HCT116 (cell line): ENCODE data around the gene MAP2K4. TPM values are rescaled to one million over a fixed set of nuclear protein-coding genes. Genes with fewer than 3 reads are reported as not detected.

ENCODE experiments used
- ATAC-seq: fragments of 200-7000 bp; cut with Tn5 transposase; 2 replicates; pipeline ENCODE4 v1.9.1; 2020; ENCODE audit warnings: mild to moderate bottlenecking, moderate library complexity
- BruUV-seq: library from RNA; stranded (reverse); fragments of 400-500 nt; replicated peaks from 2 replicates; lab custom pipeline; 2021; lab: Mats Ljungman, UMichigan
- CTCF ChIA-PET: fragments of 300-600 bp; sonication (Branson Sonifier 250); formaldehyde crosslinking; loops from one replicate; lab custom pipeline; 2021; ENCODE audit warnings: antibody characterized with exemption; lab: Charles Lee
- POLR2A ChIA-PET: fragments of 300-600, 350-600 bp; sonication (Branson Sonifier 250); formaldehyde crosslinking; loops from one replicate; lab custom pipeline; 2021; ENCODE audit warnings: antibody characterized with exemption; lab: Charles Lee
- RAD21 ChIA-PET, 2 experiments: fragments of 300-600 bp; sonication (Branson Sonifier 250); formaldehyde crosslinking; loops; one replicate each; lab custom pipeline; 2023; ENCODE audit warnings: low total read pairs in 2 of 2; ENCODE audit not compliant: uncharacterized antibody in 2 of 2, unreplicated experiment in 2 of 2, low non-redundant PET in 1 of 2; lab: Charles Lee
- DNase-seq: peaks from one replicate; pipeline ENCODE4 v3.0.0-alpha.2; 2010; ENCODE audit warnings: low read depth, low spot score
- H2AFZ ChIP-seq: fragments of 200-600 bp; shearing (Covaris generic), sonication (generic); 2 replicates; pipeline ENCODE4 v1.6.1; 2017; ENCODE audit warnings: low read depth, mixed run types, mixed read lengths, antibody characterized with exemption, low read length; ENCODE audit not compliant: poor library complexity, severe bottlenecking
- H3K27ac ChIP-seq: 2 replicates; pipeline ENCODE4 v1.5.1; 2012; ENCODE audit warnings: low read depth, low read length
- H3K27me3 ChIP-seq: fragments of 200-600 bp; sonication (generic); 2 replicates; pipeline ENCODE4 v1.6.1; 2016; ENCODE audit warnings: mixed run types, low read length, mixed read lengths; ENCODE audit not compliant: insufficient read depth
- H3K36me3 ChIP-seq, 2 experiments: fragments of 200-500 bp in 1 of 2; fragments of 200-600 bp in 1 of 2; sonication (Bioruptor generic) in 1 of 2; sonication (generic) in 1 of 2; 2 replicates each; pipeline versions ENCODE4 v1.5.1 to v1.6.1; 2014 to 2016; ENCODE audit warnings: low read length in 2 of 2, inconsistent platforms in 1 of 2, mixed read lengths in 1 of 2, mixed run types in 1 of 2; ENCODE audit not compliant: insufficient read depth in 2 of 2, control insufficient read depth in 1 of 2
- H3K4me1 ChIP-seq, 2 experiments: fragments of 200-600 bp in 1 of 2; sonication (generic) in 1 of 2; 2 replicates each; pipeline versions ENCODE4 v1.5.1 to v1.6.1; 2012 to 2017; ENCODE audit warnings: low read length in 2 of 2, inconsistent platforms in 1 of 2, mild to moderate bottlenecking in 1 of 2, mixed read lengths in 1 of 2, mixed run types in 1 of 2, moderate library complexity in 1 of 2; ENCODE audit not compliant: insufficient read depth in 2 of 2, control insufficient read depth in 1 of 2
- H3K4me2 ChIP-seq: fragments of 200-600 bp; sonication (generic); 2 replicates; pipeline ENCODE4 v1.6.1; 2017; ENCODE audit warnings: mixed run types, low read length, mixed read lengths
- H3K4me3 ChIP-seq, 2 experiments: fragments of 200-600 bp in 1 of 2; sonication (generic) in 1 of 2; replicated peaks in 1 of 2; 2 replicates each; pipeline ENCODE4 v1.5.1; 2011 to 2016; ENCODE audit warnings: low read length in 2 of 2, control low read depth in 1 of 2, low read depth in 1 of 2, mild to moderate bottlenecking in 1 of 2, mixed read lengths in 1 of 2, mixed run types in 1 of 2
- H3K79me2 ChIP-seq: fragments of 200-600 bp; sonication (generic); 2 replicates; pipeline ENCODE4 v1.6.1; 2017; ENCODE audit warnings: mild to moderate bottlenecking, mixed run types, low read length, moderate library complexity, mixed read lengths; ENCODE audit not compliant: insufficient read depth
- H3K9ac ChIP-seq: fragments of 200-600 bp; sonication (generic); 2 replicates; pipeline ENCODE4 v1.6.1; 2016; ENCODE audit warnings: low read length, mixed read lengths
- H3K9me2 ChIP-seq: fragments of 200-600 bp; sonication (generic), shearing (Covaris generic); 2 replicates; pipeline ENCODE4 v1.6.1; 2017; ENCODE audit warnings: mixed run types, mild to moderate bottlenecking, moderate library complexity; ENCODE audit not compliant: insufficient read depth
- H3K9me3 ChIP-seq, 2 experiments: fragments of 200-500 bp in 1 of 2; fragments of 200-600 bp in 1 of 2; sonication (Bioruptor generic) in 1 of 2; sonication (generic) in 1 of 2; 2 replicates each; pipeline ENCODE4 v1.6.1; 2014 to 2017; ENCODE audit warnings: low read length in 2 of 2, mixed read lengths in 2 of 2, inconsistent platforms in 1 of 2, low read depth in 1 of 2, mild to moderate bottlenecking in 1 of 2, mixed run types in 1 of 2, moderate library complexity in 1 of 2; ENCODE audit not compliant: control insufficient read depth in 1 of 2, insufficient read depth in 1 of 2
- H4K20me1 ChIP-seq: fragments of 200-600 bp; sonication (generic), shearing (Covaris generic); 2 replicates; pipeline ENCODE4 v1.6.1; 2017; ENCODE audit warnings: mixed run types, mild to moderate bottlenecking, moderate library complexity; ENCODE audit not compliant: insufficient read depth
- CTCF ChIP-seq, 3 experiments: fragments of 200-600 bp in 1 of 3; sonication (generic) in 1 of 3; IDR thresholded peaks in 2 of 3; conservative IDR thresholded peaks in 1 of 3; 2 replicates each; pipeline ENCODE4 v1.5.1; 2012 to 2017; ENCODE audit warnings: low read depth in 2 of 3, low read length in 2 of 3, antibody characterized with exemption in 1 of 3, borderline replicate concordance in 1 of 3, control low read depth in 1 of 3, mild to moderate bottlenecking in 1 of 3, mixed read lengths in 1 of 3, mixed run types in 1 of 3, moderate library complexity in 1 of 3; ENCODE audit not compliant: insufficient read depth in 1 of 3
- JUND ChIP-seq: IDR thresholded peaks from 2 replicates; pipeline ENCODE4 v1.6.1; 2012
- MAX ChIP-seq: IDR thresholded peaks from 2 replicates; pipeline ENCODE4 v1.6.1; 2012
- RAD21 ChIP-seq: IDR thresholded peaks from 2 replicates; pipeline ENCODE4 v1.6.1; 2012; ENCODE audit warnings: low read depth, mild to moderate bottlenecking
- SP1 ChIP-seq: IDR thresholded peaks from 2 replicates; pipeline ENCODE4 v1.6.1; 2012; ENCODE audit warnings: low read depth
- intact Hi-C: fragments of 100-400 bp; cut with micrococcal nuclease; formaldehyde crosslinking; loops from 2 replicates; pipeline ENCODE4 v1.10.0; 2022
- total RNA-seq: library from RNA; stranded (reverse); gene quantifications from one replicate; pipeline ENCODE4 v1.2.1, GENCODE V29; 2021; ENCODE audit not compliant: unreplicated experiment

The MAP2K4 gene
- total RNA-seq, 1 experiment from 2014 or later: 42.3 TPM

GRCh38 chr17:12110906-12111305, 90.2 kb downstream of the MAP2K4 start:
- Histone ChIP-seq H3K36me3 (peaks cover 2 to 22% of the 10 kb centered on the region in 2 experiments; a peak in 3 of 4 replicates), H3K9me3 (no peaks in the 10 kb centered on the region), H2AFZ (no peak overlapping the region), H3K27me3 (no peaks in the 10 kb centered on the region), H3K27ac (no peak overlapping the region), H3K9ac (no peak overlapping the region), H4K20me1 (0 out of 2 replicates have a peak, but pooled peaks cover 3% of the 10 kb centered on the region), H3K79me2 (peaks cover 12% of the 10 kb centered on the region), H3K4me3 (no peak overlapping the region), H3K4me1 (0 out of 4 replicates have a peak, but pooled peaks cover 0 to 7% of the 10 kb centered on the region in 2 experiments), H3K9me2 (no peaks in the 10 kb centered on the region), H3K4me2 (no peak overlapping the region)
- TF ChIP-seq SP1 (no peak), JUND (no peak)
- ATAC-seq (no peak), DNase-seq (no peak)
- BruUV-seq: no TSS peak
- ChIA-PET RAD21 (no interaction called here), CTCF (no interaction called here), POLR2A (no interaction called here)
- intact Hi-C loops: no loop called here

GRCh38 chr17:12113156-12113555, 92.5 kb downstream of the MAP2K4 start:
- intact Hi-C loops: no loop called here
- Histone ChIP-seq H3K9me3 (no peaks in the 10 kb centered on the region), H3K9me2 (no peaks in the 10 kb centered on the region), H3K27me3 (no peaks in the 10 kb centered on the region), H2AFZ (no peak overlapping the region), H4K20me1 (no peaks in the 10 kb centered on the region), H3K79me2 (no peaks in the 10 kb centered on the region), H3K27ac (no peak overlapping the region), H3K4me3 (no peak overlapping the region), H3K4me2 (no peak overlapping the region), H3K36me3 (peaks cover 5 to 22% of the 10 kb centered on the region in 2 experiments), H3K4me1 (no peaks in the 10 kb centered on the region), H3K9ac (no peak overlapping the region)
- DNase-seq: no peak
- CTCF ChIA-PET: no interaction called here
- no peak for ATAC-seq
- RAD21 ChIA-PET: interaction anchor here in 1 of 2 experiments (0.5 kb wide), 1 partner anchor 175 kb away, joined by 3 read pairs; no protein-coding TSS in a partner anchor
- TF ChIP-seq SP1: no peak
- no peak for TF ChIP-seq MAX
- no peak for TF ChIP-seq RAD21
- no peak for TF ChIP-seq CTCF (IDR thresholded peaks at IDR 0.05 in 2 of 3, conservative IDR thresholded peaks at IDR 0.05 in 1 of 3; ENCODE audit: borderline replicate concordance in 1 of 3, insufficient read depth in 1 of 3, low read depth in 2 of 3, low read length in 2 of 3)
- POLR2A ChIA-PET: no interaction called here
- BruUV-seq: no TSS peak
